Caki2 (cell line): Measurements from ENCODE around the gene PDE6H. TPM values are rescaled to one million over a fixed set of nuclear protein-coding genes. Genes with fewer than 3 reads are reported as not detected.

ENCODE experiments used
- DNase-seq: peaks from one replicate; pipeline ENCODE4 v3.0.0-alpha.2; 2015; ENCODE audit warnings: low read depth
- in situ Hi-C: cut with HindIII; loops from 2 replicates; pipeline ENCODE4 v1.10.0; 2016; ENCODE audit warnings: low sequenced_read_pairs, low pct_unique_long_range_greater_than_20kb, mixed read lengths
- total RNA-seq: library from RNA; depleted of rRNA; stranded (reverse); fragments of >200 nt; shearing (Covaris generic); gene quantifications from 2 replicates; pipeline ENCODE4 v1.2.3, GENCODE V29; 2014; ENCODE audit warnings: low replicate concordance

PDE6H gene
- total RNA-seq, 1 experiment from 2014 or later, result not detected

DNA sequence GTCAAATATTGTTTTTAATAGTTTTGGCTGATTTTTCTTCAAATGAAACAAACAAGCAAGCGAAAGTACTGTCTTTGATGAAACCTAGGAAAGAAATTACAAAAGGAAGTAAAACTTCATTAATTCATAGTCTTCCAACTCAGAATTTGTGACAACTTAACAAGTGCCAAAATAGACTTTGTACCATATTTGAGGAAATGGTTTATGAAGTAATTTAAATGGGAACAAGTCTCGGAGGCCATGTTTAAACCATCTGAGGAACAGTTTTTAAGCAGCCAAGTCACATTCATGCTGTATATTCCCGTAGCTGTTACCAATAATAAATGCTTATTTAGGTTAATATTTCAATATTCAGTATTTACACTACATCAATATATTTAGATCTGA lies 10.7 kb upstream of the PDE6H start:
- no peak for DNase-seq
- in situ Hi-C loops, result no loop called here

DNA sequence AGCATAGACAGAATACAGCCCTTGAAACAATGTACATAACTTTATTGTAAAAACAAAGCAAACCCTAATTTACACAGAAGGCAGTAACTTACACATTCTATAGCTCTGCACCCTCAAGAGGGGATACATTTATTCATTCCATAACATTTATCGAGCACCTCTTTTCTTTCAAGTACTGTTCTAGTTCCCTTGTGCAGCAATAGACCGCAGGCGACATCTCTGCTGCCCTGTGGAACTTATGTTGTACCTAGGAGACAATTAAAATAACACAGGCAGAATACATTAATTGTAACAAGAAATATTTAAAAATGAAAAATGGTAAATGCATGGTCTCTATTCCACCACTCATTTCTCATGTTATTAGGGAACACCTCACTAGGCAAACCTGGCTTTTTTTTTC lies 10.0 kb upstream of the PDE6H start:
- no peak for DNase-seq
- in situ Hi-C loops, result no loop called here

DNA sequence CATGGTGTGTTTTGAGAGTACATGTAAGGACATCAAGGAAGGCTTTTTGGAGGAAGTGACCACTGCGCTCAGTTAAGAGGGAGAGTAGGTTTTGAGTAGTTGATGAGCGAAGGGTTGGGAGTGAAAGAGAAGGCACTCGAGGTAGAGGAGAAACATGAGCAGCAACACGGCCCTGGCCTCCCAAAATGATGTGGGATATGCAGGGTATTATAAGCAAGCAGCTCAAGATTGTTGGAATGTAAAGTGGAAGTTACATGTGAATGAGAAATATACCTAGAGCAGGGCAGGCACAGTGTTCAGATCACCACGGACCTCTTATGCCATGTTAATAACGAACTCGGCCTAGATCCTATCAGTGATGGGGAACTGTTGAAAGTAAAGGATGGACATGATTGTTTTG lies 9.3 kb upstream of the PDE6H start:
- in situ Hi-C loops, result no loop called here
- DNase-seq, result no peak

DNA sequence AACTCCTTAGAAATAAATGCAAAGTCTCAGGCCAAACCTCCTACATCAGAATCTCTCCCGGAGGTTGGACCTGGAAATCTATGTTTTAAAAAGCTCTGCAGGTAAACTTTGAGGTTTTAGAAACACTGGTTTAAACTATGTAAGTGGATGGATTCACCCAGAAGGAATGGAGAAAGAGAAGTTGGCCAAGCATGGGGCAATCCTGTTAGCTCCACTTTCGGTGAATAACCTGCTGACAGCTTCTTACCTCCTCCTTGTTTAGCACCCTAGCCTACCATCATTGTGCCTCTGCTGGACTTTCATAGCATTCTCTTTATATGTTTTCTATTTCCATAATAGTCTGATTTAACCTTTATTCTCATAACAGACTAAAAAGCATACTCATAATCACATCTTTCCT lies 8.4 kb upstream of the PDE6H start:
- DNase-seq, result no peak

DNA sequence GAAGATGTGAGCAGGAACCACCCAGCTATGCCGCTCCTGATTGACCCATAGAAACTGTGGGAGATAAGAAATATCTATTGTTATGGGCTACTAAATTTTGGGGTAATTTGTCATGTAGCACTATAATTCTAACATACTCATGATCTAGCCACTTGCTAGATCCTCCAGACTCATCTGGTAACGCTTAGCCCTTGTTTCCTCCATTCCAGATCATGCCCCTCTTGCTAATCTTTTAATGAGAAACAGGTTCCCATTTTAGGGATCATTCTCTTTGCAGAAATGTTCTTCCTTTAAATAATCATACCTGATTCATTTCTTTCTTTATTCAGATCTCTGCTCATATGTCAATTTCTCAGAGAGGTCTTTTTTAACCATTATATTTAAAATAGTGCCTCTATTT lies 7.6 kb upstream of the PDE6H start:
- DNase-seq, result no peak
- in situ Hi-C loops, result no loop called here

More for the DNA sequence above, 8.4 kb upstream of the PDE6H start:
- in situ Hi-C loops, result no loop called here

DNA sequence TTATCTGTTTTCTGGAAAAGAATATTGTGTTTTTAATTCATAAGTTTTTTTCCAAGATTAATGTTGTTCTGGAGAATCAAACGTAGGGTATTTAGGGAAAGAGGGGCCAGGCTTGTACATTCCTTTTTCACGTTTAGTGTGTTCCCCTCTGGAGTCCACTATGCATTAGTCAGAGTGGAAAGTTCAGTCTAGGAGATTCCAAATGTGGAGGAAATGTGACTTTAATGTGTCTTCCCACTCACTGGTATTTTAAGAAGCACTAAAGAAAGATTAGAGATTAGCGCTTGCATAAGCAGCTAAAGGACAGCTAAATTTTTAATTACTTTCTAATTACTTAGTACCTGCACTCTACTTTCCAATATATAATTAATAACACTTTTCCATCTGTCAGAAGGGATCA lies 4.4 kb upstream of the PDE6H start:
- DNase-seq, result no peak
- in situ Hi-C loops, result no loop called here

DNA sequence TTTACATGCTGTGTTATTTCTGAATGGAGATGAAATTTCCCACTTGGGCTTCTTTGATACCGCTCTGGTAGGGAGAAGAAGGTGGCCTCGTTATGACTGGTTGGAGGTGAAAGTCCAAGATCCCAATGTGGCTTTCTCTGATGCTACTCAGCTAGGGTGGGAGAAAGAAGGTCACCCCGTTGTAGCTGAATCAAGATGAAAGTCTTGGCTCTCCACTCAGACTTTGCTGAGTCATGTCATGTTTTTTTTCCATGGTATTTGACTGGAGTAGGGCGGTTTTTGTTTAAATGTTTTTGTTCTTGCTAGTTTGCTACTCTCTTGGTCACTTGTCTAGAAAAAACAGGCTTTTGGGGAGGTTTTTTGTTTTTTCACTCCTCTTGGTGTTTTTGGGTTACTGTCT lies 2.4 kb upstream of the PDE6H start:
- no peak for DNase-seq
- in situ Hi-C loops, result no loop called here

DNA sequence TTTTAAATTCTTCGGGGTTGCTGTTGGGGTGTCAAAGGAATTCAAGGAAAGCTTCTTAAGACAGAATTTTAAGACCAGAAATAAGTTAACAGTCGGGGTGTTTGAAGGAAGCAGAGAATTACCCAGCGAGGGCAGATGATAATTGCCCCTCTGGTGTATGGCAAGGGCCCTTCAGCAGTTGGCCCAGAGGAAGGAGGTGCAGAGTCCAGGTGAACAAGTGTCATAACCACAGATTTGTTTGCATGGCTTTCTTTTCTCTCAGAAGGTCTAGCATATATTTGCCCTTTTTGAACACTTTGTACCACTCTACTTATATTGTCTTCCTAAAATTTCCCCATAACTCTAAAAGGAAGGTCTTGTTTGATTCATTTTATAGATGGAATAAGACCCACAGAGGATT lies 1.8 kb downstream of the PDE6H start:
- in situ Hi-C loops, result no loop called here
- no peak for DNase-seq

DNA sequence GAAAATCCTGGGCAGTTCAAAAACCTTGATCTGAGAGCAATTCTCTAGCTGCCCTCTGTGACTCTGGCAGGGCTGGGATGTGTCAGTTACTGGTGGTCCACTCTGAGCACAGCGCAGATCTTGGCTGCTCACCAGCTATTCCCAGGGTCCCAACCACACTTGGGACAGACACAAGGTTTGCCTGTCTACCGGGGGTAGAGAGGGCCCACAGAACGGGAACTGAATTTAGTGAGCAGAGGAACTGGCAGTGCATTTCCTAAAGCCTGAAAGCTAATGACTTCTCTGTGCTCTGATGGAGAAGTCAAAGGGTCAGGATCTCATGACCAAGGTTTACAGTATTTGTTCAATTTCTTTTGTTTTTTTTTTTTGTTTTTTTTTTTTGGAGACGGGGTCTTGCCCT lies 2.6 kb downstream of the PDE6H start:
- in situ Hi-C loops, result no loop called here

DNA sequence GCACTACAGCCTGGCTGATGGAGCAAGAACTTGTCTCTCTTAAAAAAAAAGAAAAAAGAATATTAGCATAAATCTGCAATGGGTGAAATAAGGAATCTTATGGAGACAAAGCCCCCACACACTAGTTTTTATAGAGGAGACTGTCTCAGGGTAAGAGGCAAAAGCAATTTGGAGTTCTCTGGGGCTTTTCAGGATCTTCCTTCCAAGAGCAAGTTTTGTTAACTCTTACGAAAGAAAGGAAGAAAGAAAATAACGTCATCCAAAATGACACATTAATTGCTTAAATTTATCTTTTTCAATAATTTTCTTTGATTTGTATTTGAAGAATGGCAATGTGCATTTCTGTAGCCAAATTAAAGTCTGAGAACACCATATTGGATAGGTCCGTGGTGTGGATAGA lies 3.8 kb downstream of the PDE6H start:
- no peak for DNase-seq
- in situ Hi-C loops, result no loop called here

More for the DNA sequence above, 2.6 kb downstream of the PDE6H start:
- no peak for DNase-seq

DNA sequence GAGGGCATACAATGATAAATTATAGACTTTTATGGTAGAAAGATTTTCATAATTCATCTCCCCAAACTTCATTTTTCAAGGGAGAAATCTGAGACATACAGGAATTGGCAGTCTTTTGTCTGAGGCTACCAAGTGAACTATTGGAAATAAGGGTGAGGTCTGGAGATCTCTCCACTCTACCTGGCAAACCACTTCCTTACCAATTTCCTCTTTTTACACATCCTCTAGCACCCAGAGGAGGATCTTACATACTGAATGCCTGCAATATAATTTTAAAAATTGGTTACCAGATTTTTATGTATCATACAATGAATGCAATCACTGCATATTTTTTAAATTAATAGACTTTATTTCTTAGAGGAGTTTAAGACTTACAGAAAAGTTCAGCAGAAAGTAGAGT lies 6.6 kb downstream of the PDE6H start:
- no peak for DNase-seq
- in situ Hi-C loops, result no loop called here

DNA sequence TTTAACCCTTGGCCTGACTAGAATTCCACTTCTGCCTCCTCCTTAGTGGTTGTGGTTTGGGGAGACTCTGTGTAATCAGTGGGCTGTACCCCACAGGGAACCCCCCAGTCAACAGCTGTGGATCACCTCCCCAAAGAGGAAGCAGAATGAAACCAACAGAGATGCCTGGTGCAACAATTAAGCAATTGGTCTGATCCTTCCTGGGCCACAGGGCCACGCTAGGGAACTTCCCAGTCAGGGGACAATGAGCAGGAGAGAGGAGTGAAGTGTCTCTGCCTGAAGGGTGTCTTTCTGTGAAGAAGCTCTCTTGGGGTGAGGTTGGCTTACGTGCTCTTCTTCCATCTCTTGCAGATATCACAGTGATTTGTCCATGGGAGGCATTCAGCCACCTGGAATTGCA lies 8.2 kb downstream of the PDE6H start:
- in situ Hi-C loops, result no loop called here
- DNase-seq, result no peak

DNA sequence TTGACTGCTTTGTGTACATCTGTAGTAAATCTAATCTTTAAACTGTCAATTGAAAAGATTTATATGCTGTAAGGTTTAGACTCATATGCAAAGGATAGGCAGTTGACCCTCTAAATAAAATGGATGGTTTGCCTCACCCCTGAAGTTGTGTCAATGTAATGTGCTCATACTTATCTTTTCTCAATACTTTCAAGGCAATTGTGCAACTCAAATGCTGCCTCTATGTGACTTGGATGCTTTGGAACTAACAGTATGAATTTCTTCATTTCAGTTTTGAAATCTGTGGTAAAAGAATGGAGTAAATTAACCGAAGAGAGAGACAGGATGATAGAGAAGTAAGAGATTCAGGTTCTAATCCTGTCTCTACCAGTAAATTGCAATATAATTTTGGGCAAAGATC lies 9.7 kb downstream of the PDE6H start:
- DNase-seq, result no peak
- in situ Hi-C loops, result no loop called here

DNA sequence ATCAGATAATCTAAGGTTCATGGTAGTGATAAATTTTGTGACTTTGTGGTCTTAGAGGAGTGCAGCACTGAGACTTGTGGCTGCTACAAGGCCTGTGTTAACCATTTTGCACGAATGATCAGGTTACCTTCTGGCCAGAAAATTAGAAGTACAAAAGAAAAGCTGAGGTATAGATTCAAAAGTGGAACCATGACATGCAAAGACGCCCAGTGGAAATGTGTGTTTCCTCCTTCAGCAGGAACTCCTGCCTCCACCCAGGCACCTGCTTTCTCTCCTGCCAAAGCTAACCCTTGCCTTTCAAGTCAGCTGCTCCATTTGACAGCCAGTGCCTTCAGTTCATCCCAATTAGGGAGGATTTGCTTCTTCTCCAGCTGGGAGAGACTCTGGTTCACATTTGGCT lies 10.1 kb downstream of the PDE6H start:
- in situ Hi-C loops, result no loop called here
- no peak for DNase-seq

DNA sequence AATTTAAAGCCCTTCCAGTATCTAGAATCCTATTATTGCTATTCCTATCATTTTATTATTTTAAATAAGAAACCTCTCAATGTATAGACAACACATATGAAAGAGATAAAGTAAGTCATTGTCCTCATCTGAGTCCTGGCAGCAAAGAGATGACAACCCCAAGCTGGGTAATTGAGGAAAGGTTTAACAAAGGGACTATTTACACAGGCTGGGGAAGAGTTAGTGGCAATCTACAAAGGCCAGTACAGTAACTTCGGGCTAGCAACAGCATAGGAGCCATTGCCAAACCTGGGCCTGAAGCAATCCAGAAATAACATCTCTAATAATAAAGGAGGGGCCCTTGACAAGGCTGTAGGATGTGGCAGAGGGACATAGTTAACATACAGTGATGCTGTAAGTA lies 11.2 kb downstream of the PDE6H start:
- DNase-seq, result no peak
- in situ Hi-C loops, result no loop called here

DNA sequence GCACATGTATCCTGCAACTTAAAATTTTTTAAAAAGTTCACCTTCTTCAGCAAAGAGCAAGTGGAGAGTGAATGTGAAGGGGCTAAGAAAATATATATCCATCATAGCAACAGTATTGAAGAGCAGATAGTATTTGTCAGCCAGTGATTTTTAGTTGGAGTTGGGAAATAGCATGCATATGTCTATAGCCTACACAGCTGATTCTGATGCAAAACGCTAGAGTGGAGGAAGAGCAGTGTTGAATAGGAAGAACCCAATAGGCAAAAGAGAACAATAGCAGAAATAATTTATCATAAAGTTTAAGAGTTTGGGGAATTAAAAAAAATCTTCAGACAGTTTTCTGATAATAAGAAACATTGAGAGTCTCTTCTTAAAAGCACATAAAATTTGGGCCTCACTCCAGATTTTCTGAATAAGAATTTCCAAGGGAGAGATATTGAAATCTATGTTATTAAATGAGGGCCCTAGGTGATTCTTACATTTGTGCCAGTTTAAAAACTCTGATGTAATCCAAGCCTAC lies 12.0 kb downstream of the PDE6H start:
- no peak for DNase-seq
- in situ Hi-C loops, result no loop called here

DNA sequence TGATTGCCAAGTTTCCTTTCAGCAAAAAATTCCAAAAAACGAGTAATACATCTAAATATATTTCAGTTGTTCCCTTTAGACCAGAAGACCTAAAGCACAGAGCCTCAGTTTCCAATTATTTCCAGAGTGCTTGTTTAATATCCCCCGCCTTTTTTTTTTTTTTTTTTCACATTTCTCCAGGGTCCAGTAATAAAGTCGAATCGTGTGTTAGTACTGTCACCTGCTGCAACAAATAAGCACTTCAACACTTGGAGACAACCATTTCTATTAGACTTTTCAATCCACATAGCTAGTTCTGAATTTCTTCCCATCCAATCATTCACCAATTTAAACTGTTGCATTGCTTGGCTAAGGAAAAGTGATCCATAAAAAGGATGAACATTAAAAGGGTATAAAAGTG lies 13.6 kb downstream of the PDE6H start:
- no peak for DNase-seq
- in situ Hi-C loops, result no loop called here

DNA sequence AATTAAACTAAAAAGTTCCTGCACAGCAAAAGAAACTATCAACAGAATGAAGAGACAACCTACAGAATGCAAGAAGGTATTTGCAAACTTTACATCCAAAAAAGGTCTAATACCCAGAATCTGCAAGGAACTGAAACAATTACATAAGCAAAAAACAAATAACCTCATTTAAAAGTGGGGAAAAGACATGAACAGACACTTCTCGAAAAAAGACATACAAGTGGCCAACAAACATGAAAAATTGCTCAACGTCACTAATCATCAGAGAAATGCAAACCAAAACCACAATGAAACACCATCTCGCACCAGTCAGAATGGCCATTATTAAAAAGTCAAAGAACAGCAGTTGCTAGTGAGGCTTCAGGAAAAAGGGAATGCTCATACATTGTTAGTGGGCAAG lies 15.2 kb downstream of the PDE6H start:
- in situ Hi-C loops, result no loop called here

DNA sequence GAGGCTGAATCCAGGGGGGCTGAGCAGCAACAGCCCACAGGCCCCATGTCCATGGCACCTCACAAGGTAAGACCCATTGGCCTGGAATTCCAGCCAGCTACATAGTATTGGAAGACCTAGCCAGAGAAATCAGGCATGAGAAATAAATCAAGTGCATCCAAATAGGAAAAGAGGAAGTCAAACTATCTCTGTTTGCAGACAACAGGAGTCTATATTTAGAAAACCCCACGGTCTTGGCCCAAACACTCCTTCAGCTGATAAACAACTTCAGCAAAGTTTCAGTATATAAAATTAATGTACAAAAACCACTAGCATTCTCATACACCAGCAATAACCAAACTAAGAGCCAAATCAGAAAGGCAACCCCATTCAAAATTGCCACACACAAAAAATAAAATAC lies 16.9 kb downstream of the PDE6H start:
- in situ Hi-C loops, result no loop called here
- no peak for DNase-seq

More for the DNA sequence above, 15.2 kb downstream of the PDE6H start:
- no peak for DNase-seq

DNA sequence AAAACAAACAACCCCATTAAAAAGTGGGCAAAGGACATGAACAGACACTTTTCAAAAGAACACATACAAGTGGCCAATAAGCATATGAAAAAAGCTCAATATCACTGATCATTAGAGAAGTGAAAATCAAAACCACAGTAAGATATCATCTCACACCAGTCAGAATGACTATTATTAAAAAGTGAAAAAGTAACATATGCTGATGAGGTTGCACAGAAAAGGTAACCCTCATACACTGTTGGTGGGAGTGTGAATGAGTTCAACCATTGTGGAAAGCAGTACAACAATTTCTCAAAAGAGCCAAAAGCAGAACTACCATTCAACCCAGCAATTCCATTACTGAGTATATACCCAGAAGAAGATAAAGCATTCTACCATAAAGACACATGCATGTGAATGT lies 18.2 kb downstream of the PDE6H start:
- in situ Hi-C loops, result no loop called here
- no peak for DNase-seq

DNA sequence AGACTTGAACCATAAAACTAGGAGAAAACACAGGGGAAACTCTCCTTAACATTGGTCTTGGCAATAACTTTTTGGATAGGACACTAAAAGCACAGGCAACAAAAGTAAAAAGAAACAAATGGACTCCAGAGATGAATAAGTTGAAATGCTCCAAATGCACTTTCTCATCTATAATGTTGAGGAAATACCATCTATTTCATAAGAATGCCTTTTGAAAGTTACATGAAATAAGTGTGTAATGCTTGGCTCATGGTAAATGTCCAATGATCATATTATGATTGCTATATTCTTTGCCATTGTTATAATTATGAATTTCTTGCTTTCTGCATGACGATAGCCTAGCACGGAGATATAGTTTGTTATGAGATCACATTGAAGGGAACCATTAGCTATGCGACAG lies 19.8 kb downstream of the PDE6H start:
- DNase-seq, result no peak
- in situ Hi-C loops, result no loop called here
